Thyroid gland (tissue), 4 donors: ENCODE results near the gene TMEM11. TPM values are rescaled to one million over a fixed set of nuclear protein-coding genes. Genes with fewer than 3 reads are reported as not detected.

ENCODE experiments used
- DNase-seq, 2 donors: peaks; one replicate each; pipeline ENCODE4 v3.0.0-alpha.2; 2019
- H3K27ac ChIP-seq, 3 donors: fragments of 200-600 bp; sonication (generic); 1 replicate in 2 of 3; 2 replicates in 1 of 3; pipeline ENCODE4 v1.5.1; 2016 to 2019; ENCODE audit warnings: mild to moderate bottlenecking in 1 of 3, moderate library complexity in 1 of 3
- H3K27me3 ChIP-seq: fragments of 200-600 bp; sonication (generic); one replicate; pipeline ENCODE4 v1.5.1; 2019
- H3K36me3 ChIP-seq, 2 donors: fragments of 200-600 bp; sonication (generic); one replicate each; pipeline ENCODE4 v1.5.1; 2016 to 2019
- H3K4me1 ChIP-seq, 2 donors: fragments of 200-600 bp; sonication (generic); one replicate each; pipeline ENCODE4 v1.5.1; 2017 to 2019
- H3K4me3 ChIP-seq, 3 donors: fragments of 200-600 bp; sonication (generic); replicated peaks in 1 of 3; 1 replicate in 2 of 3; 2 replicates in 1 of 3; pipeline ENCODE4 v1.5.1; 2016; ENCODE audit warnings: mild to moderate bottlenecking in 1 of 3
- H3K9me3 ChIP-seq: fragments of 200-600 bp; sonication (generic); one replicate; pipeline ENCODE4 v1.5.1; 2017
- POLR2A ChIP-seq, 2 donors: fragments of 450-650 bp; IDR thresholded peaks; one replicate each; pipeline ENCODE4 v1.6.1; 2017; ENCODE audit warnings: antibody characterized with exemption in 2 of 2, mild to moderate bottlenecking in 2 of 2, moderate library complexity in 1 of 2
- WGBS, 2 donors: methylation state at CpG; one replicate each; pipeline ENCODE4 v1.1.5; 2017; 5-methylcytosine and 5-hydroxymethylcytosine counted together
- intact Hi-C: fragments of 100-400 bp; cut with DNase I; formaldehyde crosslinking; loops from one replicate; pipeline ENCODE4 v1.15.1; 2023
- total RNA-seq, 4 donors: library from RNA; depleted of rRNA; stranded (reverse); fragments of >200 nt; gene quantifications; one replicate each; pipeline ENCODE4 v1.2.3, GENCODE V29; 2016
- TF ChIP-seq, protein P1 (sequence below), 6 experiments: fragments of 200-600 bp in 3 of 6; fragments of 450-650 bp in 3 of 6; sonication (generic) in 3 of 6; IDR thresholded peaks; one replicate each; pipeline ENCODE4 v1.5.1; 2016 to 2019; ENCODE audit warnings: antibody characterized with exemption in 6 of 6, mild to moderate bottlenecking in 2 of 6, inconsistent platforms in 1 of 6, moderate library complexity in 1 of 6

TMEM11 gene
- total RNA-seq, 4 donors from 2014 or later = 20.7 to 35.7 (median 24.7) TPM

- Histone ChIP-seq H3K36me3 (no peaks in the 10 kb centered on the region), H3K27me3 (no peaks in the 10 kb centered on the region), H3K27ac (peak overlapping the region; percentile 66 to 84 (median 83)), H3K9me3 (no peaks in the 10 kb centered on the region), H3K4me3 (peak overlapping the region in 1 of 3 donors; percentile 70), H3K4me1 (peaks cover 28 to 49% of the 10 kb centered on the region in 2 donors)
- intact Hi-C loops = loop anchor here (5.0 to 10.0 kb wide), 2 partner anchors 57 to 129 kb away; partner anchors contain the start of gene DHRS7B
- TF ChIP-seq, protein P1, sequence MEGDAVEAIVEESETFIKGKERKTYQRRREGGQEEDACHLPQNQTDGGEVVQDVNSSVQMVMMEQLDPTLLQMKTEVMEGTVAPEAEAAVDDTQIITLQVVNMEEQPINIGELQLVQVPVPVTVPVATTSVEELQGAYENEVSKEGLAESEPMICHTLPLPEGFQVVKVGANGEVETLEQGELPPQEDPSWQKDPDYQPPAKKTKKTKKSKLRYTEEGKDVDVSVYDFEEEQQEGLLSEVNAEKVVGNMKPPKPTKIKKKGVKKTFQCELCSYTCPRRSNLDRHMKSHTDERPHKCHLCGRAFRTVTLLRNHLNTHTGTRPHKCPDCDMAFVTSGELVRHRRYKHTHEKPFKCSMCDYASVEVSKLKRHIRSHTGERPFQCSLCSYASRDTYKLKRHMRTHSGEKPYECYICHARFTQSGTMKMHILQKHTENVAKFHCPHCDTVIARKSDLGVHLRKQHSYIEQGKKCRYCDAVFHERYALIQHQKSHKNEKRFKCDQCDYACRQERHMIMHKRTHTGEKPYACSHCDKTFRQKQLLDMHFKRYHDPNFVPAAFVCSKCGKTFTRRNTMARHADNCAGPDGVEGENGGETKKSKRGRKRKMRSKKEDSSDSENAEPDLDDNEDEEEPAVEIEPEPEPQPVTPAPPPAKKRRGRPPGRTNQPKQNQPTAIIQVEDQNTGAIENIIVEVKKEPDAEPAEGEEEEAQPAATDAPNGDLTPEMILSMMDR (IDR thresholded peaks at IDR 0.05) = no peak
- TF ChIP-seq POLR2A (IDR thresholded peaks at IDR 0.05) = no peak
- WGBS, 2 donors = 48 to 49% methylated on average over 14 to 15 of the region's 15 CpGs
- no peak for DNase-seq
Measured at GRCh38 chr17:21253646-21254441, 39.9 kb upstream of the TMEM11 start.

- Histone ChIP-seq H3K4me3 (peak within 1 kb of the TSS; percentile 7 to 70 (median 45)), H3K4me1 (peaks cover 28 to 49% of the 10 kb centered on the region in 2 donors), H3K27ac (peak within 1 kb of the TSS; percentile 66 to 84 (median 83)), H3K9me3 (no peaks in the 10 kb centered on the region), H3K36me3 (no peaks in the 10 kb centered on the region), H3K27me3 (no peaks in the 10 kb centered on the region)
- peak; percentile 93 to 94 for DNase-seq
- intact Hi-C loops = loop anchor here (5.0 to 10.0 kb wide), 2 partner anchors 56 to 128 kb away; partner anchors contain the start of gene DHRS7B
- WGBS, 2 donors = 0% methylated on average over 17 of the region's 117 CpGs
- peak; percentile 40 to 82 for TF ChIP-seq POLR2A (IDR thresholded peaks at IDR 0.05)
- TF ChIP-seq, protein P1 (IDR thresholded peaks at IDR 0.05) = no peak
Measured at GRCh38 chr17:21252796-21253645, 39.1 kb upstream of the TMEM11 start, which contains the start of gene NATD1. NATD1 (minus strand) TSS chr17:21253410; CDS start chr17:21253264, 146 bp downstream.

DNA sequence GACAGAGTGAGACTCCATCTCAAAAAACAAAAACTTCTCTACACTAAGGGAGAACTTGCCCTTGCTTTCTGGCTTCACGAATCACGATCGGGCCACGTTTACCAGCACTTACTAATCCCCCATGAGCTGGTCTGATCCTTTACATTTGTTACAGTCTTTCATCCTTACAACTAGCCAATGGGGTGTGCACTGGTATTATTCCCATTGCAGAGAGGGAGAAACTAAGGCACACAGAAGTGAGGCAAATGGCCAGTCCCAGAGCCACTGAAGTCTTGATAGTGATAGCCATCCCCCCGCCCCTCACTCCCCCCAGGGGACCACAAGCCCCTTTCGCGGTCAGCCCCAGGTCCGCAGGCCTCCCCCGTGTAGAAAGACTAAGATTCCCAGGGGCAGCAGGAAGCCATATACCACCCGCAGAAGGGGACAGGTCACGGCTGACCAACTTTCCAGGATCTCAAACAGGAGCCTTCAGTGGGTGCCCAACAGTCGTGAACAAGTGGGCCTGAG is 38.4 kb upstream of the TMEM11 start:
- TF ChIP-seq POLR2A (IDR thresholded peaks at IDR 0.05) = no peak
- TF ChIP-seq, protein P1 (IDR thresholded peaks at IDR 0.05) = no peak
- WGBS, 2 donors = 20 to 24% methylated on average over 7 to 9 of the region's 12 CpGs
- no peaks in the 10 kb centered on the region for H3K36me3 ChIP-seq
- no peaks in the 10 kb centered on the region for H3K9me3 ChIP-seq
- no peaks in the 10 kb centered on the region for H3K27me3 ChIP-seq
- H3K4me1 ChIP-seq = peaks cover 28 to 45% of the 10 kb centered on the region in 2 donors
- DNase-seq = no peak
- intact Hi-C loops = loop anchor here (5.0 to 10.0 kb wide), 2 partner anchors 55 to 128 kb away; partner anchors contain the start of gene DHRS7B
- H3K4me3 ChIP-seq = peak overlapping the region; percentile 7 to 70 (median 45)
- peak overlapping the region in 2 of 3 donors; percentile 33 to 40 for H3K27ac ChIP-seq

DNA sequence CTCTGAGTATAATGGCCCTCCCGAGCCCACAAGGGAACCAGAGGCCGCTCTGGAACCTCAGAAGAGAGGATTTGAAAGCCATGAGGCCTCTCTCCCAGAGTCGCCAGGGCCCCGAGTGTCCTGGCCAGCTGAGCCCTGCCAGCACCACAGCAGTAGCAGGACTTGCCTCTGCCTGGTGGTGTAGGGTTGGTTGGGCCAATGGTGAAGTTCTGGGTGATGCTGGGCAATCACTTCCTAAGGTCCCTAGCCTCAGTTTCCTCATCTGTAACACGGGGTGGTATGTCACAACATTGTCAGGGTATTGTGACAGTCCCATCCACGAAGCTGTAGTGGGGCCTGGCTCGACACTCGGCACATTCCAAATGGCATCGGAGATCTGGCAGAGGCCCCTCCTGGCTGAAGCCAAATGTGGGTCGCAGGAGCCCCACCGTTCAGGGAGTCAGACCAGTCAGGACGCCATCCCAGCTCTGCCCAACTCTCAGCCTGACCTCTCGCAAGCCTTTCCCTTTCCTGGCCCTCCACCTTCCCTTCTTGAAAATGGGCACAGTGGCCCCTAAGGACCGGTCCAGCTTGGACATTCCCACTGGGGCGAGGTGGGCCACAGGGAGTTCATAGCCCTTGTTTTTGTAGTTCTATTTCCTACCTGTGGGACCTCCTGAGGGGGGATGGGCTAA is 37.5 kb upstream of the TMEM11 start:
- peak overlapping the region in 1 of 3 donors; percentile 70 for H3K4me3 ChIP-seq

More for the DNA sequence above, 37.5 kb upstream of the TMEM11 start:
- TF ChIP-seq, protein P1 (IDR thresholded peaks at IDR 0.05) = no peak
- TF ChIP-seq POLR2A (IDR thresholded peaks at IDR 0.05) = no peak
- Histone ChIP-seq H3K9me3 (no peaks in the 10 kb centered on the region), H3K36me3 (no peaks in the 10 kb centered on the region), H3K27me3 (no peaks in the 10 kb centered on the region), H3K27ac (peak overlapping the region in 2 of 3 donors; percentile 33 to 40), H3K4me1 (peaks cover 24 to 39% of the 10 kb centered on the region in 2 donors)
- 77 to 87% methylated on average over 11 to 15 of the region's 15 CpGs for WGBS, 2 donors
- intact Hi-C loops = loop anchor here (5.0 to 10.0 kb wide), 2 partner anchors 54 to 127 kb away; partner anchors contain the start of gene DHRS7B
- DNase-seq = no peak
